NK-92 treated with Interleukin-12 subunit alpha and Interleukin-12 subunit beta, amount 100 ng/mL, for 24 hours (cell line): ENCODE results near the gene PARVB.

ENCODE experiments used
- DNase-seq: peaks from one replicate; lab custom pipeline; 2025; lab: John Stamatoyannopoulos, UW

Gene PARVB

GRCh38 chr22:44028091-44028490 is 4.0 kb downstream of the PARVB start:
- DNase-seq: no peak

GRCh38 chr22:44029069-44029468 is 5.0 kb downstream of the PARVB start:
- DNase-seq: no peak

- no peak for DNase-seq
Measured at GRCh38 chr22:44030051-44030701, 6.1 kb downstream of the PARVB start.

GRCh38 chr22:44030702-44031082 is 6.6 kb downstream of the PARVB start:
- no peak for DNase-seq

- no peak for DNase-seq
Measured at GRCh38 chr22:44031158-44031952, 7.3 kb downstream of the PARVB start.

- no peak for DNase-seq
Measured at GRCh38 chr22:44032126-44032730, 8.1 kb downstream of the PARVB start.

GRCh38 chr22:44033287-44033686 is 9.2 kb downstream of the PARVB start:
- DNase-seq: no peak

- no peak for DNase-seq
Measured at GRCh38 chr22:44033694-44034093, 9.6 kb downstream of the PARVB start.

- DNase-seq: no peak
Measured at GRCh38 chr22:44037519-44038375, 13.6 kb downstream of the PARVB start.

- no peak for DNase-seq
Measured at GRCh38 chr22:44039566-44040171, 15.6 kb downstream of the PARVB start.

- no peak for DNase-seq
Measured at GRCh38 chr22:44042249-44043218, 18.4 kb downstream of the PARVB start.

GRCh38 chr22:44045145-44045544 is 21.0 kb downstream of the PARVB start:
- DNase-seq: no peak

GRCh38 chr22:44046485-44047141 is 22.5 kb downstream of the PARVB start:
- DNase-seq: no peak

GRCh38 chr22:44047891-44048301 is 23.8 kb downstream of the PARVB start:
- no peak for DNase-seq

GRCh38 chr22:44049486-44050231 is 25.6 kb downstream of the PARVB start:
- no peak for DNase-seq

GRCh38 chr22:44050766-44051355 is 26.8 kb downstream of the PARVB start:
- DNase-seq: no peak

GRCh38 chr22:44051358-44051757 is 27.3 kb downstream of the PARVB start:
- DNase-seq: no peak

GRCh38 chr22:44051961-44052360 is 27.9 kb downstream of the PARVB start:
- DNase-seq: no peak

GRCh38 chr22:44055805-44056204 is 31.7 kb downstream of the PARVB start:
- DNase-seq: no peak
